ENCODE data around the gene PPP1R3D. TPM values are rescaled to one million over a fixed set of nuclear protein-coding genes. Genes with fewer than 3 reads are reported as not detected.

The PPP1R3D gene
- total RNA-seq, 4 donors from 2014 or later, result 8.4 to 14.7 (median 10.8) TPM

DNA sequence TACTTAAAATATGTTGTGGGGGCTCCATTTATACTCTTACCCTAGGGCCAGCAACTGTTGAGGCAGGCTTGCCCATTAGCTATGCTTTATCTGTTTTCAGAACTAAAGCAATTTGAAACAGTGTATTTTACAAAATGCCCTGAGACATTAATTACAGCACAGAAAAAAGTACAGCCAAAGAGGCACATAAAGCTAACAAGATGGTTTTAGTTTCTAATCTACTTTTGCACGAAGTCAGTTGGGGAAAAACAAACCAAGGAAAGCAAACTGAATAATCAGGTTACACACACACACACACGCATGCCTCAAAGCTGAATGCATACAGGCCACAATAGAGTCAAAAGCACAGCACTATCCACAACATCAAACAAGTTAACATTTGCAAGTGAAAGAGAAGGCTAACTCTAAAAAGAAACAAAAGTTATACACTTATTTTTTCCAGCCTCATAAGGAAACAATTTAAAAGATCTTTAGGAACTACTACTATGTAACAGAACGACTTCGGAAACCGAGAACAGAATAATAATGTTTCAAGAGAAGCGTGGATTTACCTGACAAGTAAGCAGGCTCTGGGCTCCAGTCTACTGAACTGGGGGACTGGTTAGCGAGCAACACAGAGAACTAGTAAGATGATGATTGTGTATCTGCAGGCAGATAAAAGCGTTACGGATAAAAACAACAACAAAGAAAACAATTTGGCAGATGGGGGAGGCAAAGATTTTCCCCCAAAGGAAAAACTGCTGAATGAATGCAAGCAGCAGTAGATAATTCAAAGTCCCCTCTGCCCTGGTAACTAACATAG, 8.4 kb downstream of the PPP1R3D start:
- no peak for DNase-seq

GRCh38 chr20:59925899-59926298, 14.2 kb downstream of the PPP1R3D start:
- intact Hi-C loops (cut with DNase I), result no loop called here
- H3K4me3 ChIP-seq, result no peak overlapping the region
- H3K27me3 ChIP-seq, result no peaks in the 10 kb centered on the region
- no peak overlapping the region for H3K27ac ChIP-seq
- no peaks in the 10 kb centered on the region for H3K9me3 ChIP-seq
- H3K36me3 ChIP-seq, result no peaks in the 10 kb centered on the region
- TF ChIP-seq POLR2A (IDR thresholded peaks at IDR 0.05) (no peak), CTCF (IDR thresholded peaks at IDR 0.05) (no peak)
- peaks cover 0 to 5% (median 0%) of the 10 kb centered on the region in 3 donors for H3K4me1 ChIP-seq
- no peak for DNase-seq

More for the DNA sequence above, 8.4 kb downstream of the PPP1R3D start:
- no peaks in the 10 kb centered on the region for H3K9me3 ChIP-seq
- H3K27ac ChIP-seq, result no peak overlapping the region
- peaks cover under 1 to 31% (median 9%) of the 10 kb centered on the region in 3 donors for H3K4me1 ChIP-seq
- H3K27me3 ChIP-seq, result no peaks in the 10 kb centered on the region
- intact Hi-C loops (cut with DNase I), result no loop called here
- no peaks in the 10 kb centered on the region for H3K36me3 ChIP-seq
- H3K4me3 ChIP-seq, result no peak overlapping the region
- TF ChIP-seq POLR2A (IDR thresholded peaks at IDR 0.05), result no peak
- TF ChIP-seq CTCF (IDR thresholded peaks at IDR 0.05), result no peak
- WGBS, 2 donors, result 84 to 88% methylated on average over 9 of the region's 9 CpGs

- no peak for TF ChIP-seq POLR2A (IDR thresholded peaks at IDR 0.05)
- TF ChIP-seq CTCF (IDR thresholded peaks at IDR 0.05), result no peak
- intact Hi-C loops (cut with DNase I), result no loop called here
- Histone ChIP-seq H3K4me1 (peaks cover 0 to 5% (median 0%) of the 10 kb centered on the region in 3 donors), H3K27me3 (no peaks in the 10 kb centered on the region), H3K9me3 (no peaks in the 10 kb centered on the region), H3K4me3 (no peak overlapping the region), H3K27ac (no peak overlapping the region), H3K36me3 (no peaks in the 10 kb centered on the region)
- 33 to 52% methylated on average over 1 of the region's 1 CpG for WGBS, 2 donors
- no peak for DNase-seq
Measured at GRCh38 chr20:59925359-59925758, 14.7 kb downstream of the PPP1R3D start.

GRCh38 chr20:59923514-59923913, 16.6 kb downstream of the PPP1R3D start:
- TF ChIP-seq CTCF (IDR thresholded peaks at IDR 0.05) (no peak), POLR2A (IDR thresholded peaks at IDR 0.05) (no peak)
- Histone ChIP-seq H3K9me3 (no peaks in the 10 kb centered on the region), H3K36me3 (no peaks in the 10 kb centered on the region), H3K4me1 (peaks cover 0 to 5% (median 0%) of the 10 kb centered on the region in 3 donors), H3K4me3 (no peak overlapping the region), H3K27ac (no peak overlapping the region), H3K27me3 (no peaks in the 10 kb centered on the region)
- no peak for DNase-seq
- WGBS, 2 donors, result 87 to 92% methylated on average over 1 of the region's 1 CpG
- intact Hi-C loops (cut with DNase I), result no loop called here

DNA sequence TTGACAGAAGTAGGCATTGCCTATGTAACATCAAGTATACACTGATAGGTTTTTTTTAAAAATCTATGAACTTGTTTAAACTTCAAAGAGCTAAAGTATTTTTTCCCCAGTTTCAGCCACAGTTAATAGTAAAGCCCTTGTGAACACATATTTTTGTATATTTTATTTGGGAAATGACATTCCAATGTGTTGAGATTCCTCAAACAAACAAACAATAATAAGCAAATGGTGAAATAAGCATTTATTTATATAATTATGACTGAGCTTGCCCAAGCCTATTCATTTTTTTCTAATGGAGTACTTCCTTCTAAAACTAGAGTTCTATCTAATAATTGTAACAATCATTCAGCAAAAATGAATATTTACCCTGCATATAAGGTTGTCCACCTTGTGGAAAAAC, 19.2 kb downstream of the PPP1R3D start:
- Histone ChIP-seq H3K27ac (no peak overlapping the region), H3K4me3 (no peak overlapping the region), H3K4me1 (no peaks in the 10 kb centered on the region), H3K36me3 (no peaks in the 10 kb centered on the region), H3K27me3 (no peaks in the 10 kb centered on the region), H3K9me3 (no peaks in the 10 kb centered on the region)
- intact Hi-C loops (cut with DNase I), result no loop called here
- DNase-seq, result no peak
- no peak for TF ChIP-seq POLR2A (IDR thresholded peaks at IDR 0.05)
- no peak for TF ChIP-seq CTCF (IDR thresholded peaks at IDR 0.05)

Measured in esophagus squamous epithelium (tissue), 5 donors.